ENCODE results near the gene DRD4.
A peak's percentile ranks its signal among the peaks of the same experiment; 100 is the strongest.

Gene DRD4

GRCh38 chr11:636511-637332 is at the start of gene DRD4:
DRD4 (plus strand) TSS chr11:637269; CDS start chr11:637305, 36 bp downstream.
- DNase-seq, result no peak

GRCh38 chr11:587546-587945 is 49.5 kb upstream of the DRD4 start:
- DNase-seq, result no peak

GRCh38 chr11:587978-588380 is 49.1 kb upstream of the DRD4 start:
- DNase-seq, result no peak

- no peak for DNase-seq
These were observed 47.3 kb upstream of the DRD4 start for GRCh38 chr11:589798-590197.

- no peak for DNase-seq
These were observed 46.1 kb upstream of the DRD4 start for GRCh38 chr11:590997-591396.

- DNase-seq, result no peak
These were observed 44.6 kb upstream of the DRD4 start for GRCh38 chr11:592501-592900.

- DNase-seq, result no peak
These were observed 44.2 kb upstream of the DRD4 start for GRCh38 chr11:592918-593317.

GRCh38 chr11:593347-593746 is 43.7 kb upstream of the DRD4 start:
- DNase-seq, result no peak

- no peak for DNase-seq
These were observed 41.7 kb upstream of the DRD4 start for GRCh38 chr11:595400-595799.

- no peak for DNase-seq
These were observed 40.7 kb upstream of the DRD4 start for GRCh38 chr11:596374-596773.

- no peak for DNase-seq
These were observed 39.8 kb upstream of the DRD4 start for GRCh38 chr11:597166-597725.

GRCh38 chr11:598005-598680 is 38.9 kb upstream of the DRD4 start:
- DNase-seq, result no peak

GRCh38 chr11:601573-602245 is 35.4 kb upstream of the DRD4 start:
- DNase-seq, result no peak

- DNase-seq, result no peak
These were observed 33.9 kb upstream of the DRD4 start for GRCh38 chr11:603154-603553.

GRCh38 chr11:605286-606129 is 31.6 kb upstream of the DRD4 start:
- no peak for DNase-seq

GRCh38 chr11:606245-606644 is 30.8 kb upstream of the DRD4 start:
- peak; percentile 64 to 83 for DNase-seq

GRCh38 chr11:607020-607780 is 29.9 kb upstream of the DRD4 start:
- DNase-seq, result no peak

- DNase-seq, result no peak
These were observed 29.0 kb upstream of the DRD4 start for GRCh38 chr11:607971-608659.

- DNase-seq, result no peak
These were observed 28.2 kb upstream of the DRD4 start for GRCh38 chr11:608791-609251.

- DNase-seq, result no peak
These were observed 27.7 kb upstream of the DRD4 start for GRCh38 chr11:609341-609811.

Data from cerebellar nuclear complex (tissue), 1 donor.